HG02623 (cell line): Measurements from ENCODE around the gene NRL.

Source experiments
- ATAC-seq: cut with Tn5 transposase; IDR thresholded peaks from one replicate; pipeline ENCODE4 v1.9.1; 2021; ENCODE audit warnings: moderate library complexity; ENCODE audit not compliant: unreplicated experiment

NRL gene

GRCh38 chr14:24100982-24101494 lies 13.7 kb downstream of the NRL start:
- no peak for ATAC-seq

- no peak for ATAC-seq
Measured at GRCh38 chr14:24100197-24100981, 14.4 kb downstream of the NRL start.

GRCh38 chr14:24098927-24099813 lies 15.6 kb downstream of the NRL start:
- ATAC-seq, result no peak

- ATAC-seq, result no peak
Measured at GRCh38 chr14:24098229-24098926, 16.4 kb downstream of the NRL start.

GRCh38 chr14:24096545-24097181 lies 18.1 kb downstream of the NRL start:
- no peak for ATAC-seq

- peak; percentile 68 for ATAC-seq
Measured at GRCh38 chr14:24095271-24096068, 19.3 kb downstream of the NRL start.

DNA sequence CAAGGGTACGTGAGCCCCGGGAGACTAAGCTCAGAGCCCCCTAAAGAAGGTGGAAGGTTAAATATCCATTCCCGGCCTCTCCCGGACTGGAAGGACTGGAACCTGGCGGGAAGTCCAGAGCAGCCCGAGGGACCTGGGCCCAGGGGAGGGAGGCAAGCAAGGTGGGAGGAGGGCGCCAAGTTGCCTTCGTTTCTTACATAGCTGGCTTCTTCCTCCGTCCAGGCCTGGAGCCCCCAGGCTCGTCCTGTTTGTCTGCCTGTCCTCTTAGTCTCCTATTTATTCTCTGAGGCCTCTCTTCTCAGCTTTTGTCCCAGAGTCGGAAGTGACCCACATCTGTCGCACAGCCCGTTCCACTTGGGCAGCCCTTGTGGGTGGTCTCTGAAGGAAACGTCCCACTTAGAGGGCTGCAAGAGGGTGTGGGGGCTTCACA lies 19.9 kb downstream of the NRL start:
- no peak for ATAC-seq

GRCh38 chr14:24093901-24094840 lies 20.6 kb downstream of the NRL start, which contains the start of gene PCK2:
Gene PCK2, plus strand, starts transcription at chr14:24094311. Its CDS starts 95 bp downstream, at chr14:24094406.
- peak; percentile 41 for ATAC-seq

DNA sequence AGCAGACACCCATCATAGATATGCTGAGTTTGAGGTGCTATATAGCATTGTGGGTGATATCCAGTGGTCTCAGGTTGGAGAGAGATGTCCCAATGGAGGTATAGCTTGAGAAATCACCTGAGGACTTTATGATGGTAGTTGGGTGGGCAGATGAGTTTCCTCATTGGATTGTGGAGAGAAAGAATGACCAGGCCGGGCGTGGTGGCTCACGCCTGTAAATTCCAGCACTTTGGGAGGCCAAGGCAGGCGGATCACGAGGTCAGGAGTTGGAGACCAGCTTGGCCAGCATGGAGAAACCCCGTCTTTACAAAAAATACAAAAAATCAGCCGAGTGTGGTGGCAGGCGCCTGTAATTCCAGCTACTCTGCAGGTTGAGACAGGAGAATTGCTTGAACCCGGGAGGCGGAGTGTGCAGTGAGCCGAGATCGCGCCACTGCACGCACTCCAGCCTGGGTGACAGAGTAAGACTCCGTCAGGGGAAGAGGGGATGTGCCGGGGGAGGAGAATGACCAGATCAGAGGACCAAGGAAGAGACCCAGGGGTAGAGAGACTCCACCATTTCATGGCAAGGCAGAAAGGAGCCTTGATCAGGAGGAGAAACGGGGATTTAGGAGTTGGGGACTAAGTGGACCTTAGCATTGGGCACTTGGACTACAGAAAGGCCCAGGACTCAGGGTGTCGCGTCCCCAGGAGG lies 21.4 kb downstream of the NRL start:
- ATAC-seq, result no peak

DNA sequence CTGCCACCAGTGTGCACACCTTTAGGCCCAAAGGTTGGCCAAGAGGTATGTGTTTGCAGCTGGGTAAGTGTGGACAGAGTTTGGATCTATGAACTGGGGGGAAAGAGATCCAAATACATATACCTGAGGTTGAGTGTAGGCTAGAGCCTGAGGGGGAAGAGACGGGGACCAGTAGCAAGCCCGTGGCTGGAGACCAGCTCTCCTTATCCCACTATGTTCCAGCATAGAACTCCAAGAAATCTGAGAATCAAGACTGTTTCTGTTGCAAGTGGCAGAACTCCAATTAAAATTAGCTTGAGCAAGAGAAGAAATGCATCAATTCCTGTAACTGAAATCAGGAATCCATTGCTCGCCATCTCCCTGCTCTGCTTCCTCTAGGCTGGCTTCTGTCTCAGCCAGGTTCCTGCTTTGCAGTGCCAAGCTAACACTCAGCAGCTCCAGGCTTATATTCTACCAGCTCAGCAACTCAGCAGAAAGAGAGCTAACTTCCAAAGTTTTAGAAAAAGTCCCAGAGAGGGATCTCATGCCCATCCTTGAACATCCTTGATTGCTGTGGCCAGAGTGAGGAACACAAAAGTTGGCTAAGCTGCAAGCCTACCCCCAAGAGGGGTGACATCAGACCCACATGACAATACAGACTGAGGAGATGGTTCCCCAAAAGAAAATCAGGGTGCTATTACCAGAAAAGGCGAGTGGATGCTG lies 22.1 kb downstream of the NRL start:
- ATAC-seq, result no peak

GRCh38 chr14:24092110-24092504 lies 22.6 kb downstream of the NRL start:
- no peak for ATAC-seq

GRCh38 chr14:24089890-24090289 lies 24.9 kb downstream of the NRL start:
- no peak for ATAC-seq

DNA sequence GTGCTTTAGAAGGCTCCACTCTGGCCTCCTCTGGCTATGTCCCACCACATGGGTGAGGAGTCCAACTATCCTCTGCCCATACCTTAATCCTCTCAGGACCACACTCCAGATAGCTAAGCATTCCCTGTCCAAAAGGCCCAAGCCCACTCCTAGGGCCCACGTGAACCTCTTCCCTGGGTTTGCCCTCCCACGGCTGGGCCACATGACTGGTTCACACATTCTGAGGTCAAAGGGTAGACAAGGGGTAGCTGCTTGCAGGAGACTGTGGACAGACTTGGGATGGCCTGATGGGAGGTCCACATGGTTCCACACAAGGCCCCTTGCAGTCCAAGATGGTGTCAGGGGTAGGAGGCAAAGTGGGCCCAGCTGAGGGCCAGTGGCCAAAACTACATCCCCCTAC lies 26.7 kb downstream of the NRL start:
- ATAC-seq, result no peak

- no peak for ATAC-seq
Measured at GRCh38 chr14:24087004-24087403, 27.7 kb downstream of the NRL start.

DNA sequence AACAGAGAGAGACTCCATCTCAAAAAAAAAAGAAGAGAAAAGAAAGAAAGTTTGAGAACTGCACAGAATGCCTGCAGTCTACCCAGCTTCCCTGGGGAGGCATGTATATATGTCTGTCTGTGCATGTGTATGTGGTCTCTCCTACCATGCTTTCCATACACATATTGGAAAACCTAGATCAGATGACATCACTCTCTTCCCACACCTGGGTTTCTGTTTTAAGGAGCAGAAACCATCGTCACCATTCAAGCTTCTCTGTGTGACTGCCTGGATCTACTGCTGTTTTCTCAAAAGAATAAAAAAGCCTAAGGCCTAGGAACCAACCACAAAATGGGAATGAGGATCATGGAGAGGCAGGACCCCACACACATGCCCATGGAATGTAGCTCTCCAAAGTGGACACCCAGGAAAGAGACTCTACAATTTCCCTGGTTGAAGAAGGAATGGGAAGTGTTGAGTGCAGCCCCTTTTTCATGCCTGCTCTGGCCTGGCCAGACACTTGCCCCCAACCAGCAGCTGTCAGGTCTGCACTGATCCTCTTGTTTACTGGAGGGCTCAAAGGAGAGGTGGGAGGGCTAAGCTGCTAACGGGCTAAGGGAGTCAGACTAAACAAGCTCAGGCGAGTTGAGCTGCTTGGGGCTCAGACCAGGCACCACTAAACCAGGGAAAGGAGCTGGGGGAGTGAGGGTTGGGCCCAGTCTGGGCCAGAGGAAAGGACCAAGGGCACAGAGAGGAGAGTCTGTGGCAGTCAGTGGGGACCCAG lies 28.4 kb downstream of the NRL start:
- ATAC-seq, result no peak

DNA sequence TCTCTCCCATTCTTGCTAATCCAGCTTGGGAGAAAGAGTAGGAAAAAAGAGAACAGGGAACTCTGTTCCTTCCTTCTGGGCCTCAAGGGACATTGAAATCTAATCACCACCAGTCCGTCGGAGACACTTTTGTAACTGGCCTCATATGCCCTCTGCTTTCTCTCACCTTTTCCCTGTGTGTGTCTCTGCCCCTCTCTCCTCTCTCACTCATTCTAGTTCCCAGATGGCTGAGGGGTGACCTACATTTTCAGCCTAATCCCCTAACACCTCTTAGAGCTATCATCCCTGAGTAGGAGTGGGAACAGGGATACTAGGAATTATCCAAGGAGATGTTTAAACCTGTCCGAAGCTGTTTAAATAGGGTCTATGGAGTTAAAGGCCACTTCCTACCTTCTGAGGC lies 29.5 kb downstream of the NRL start:
- ATAC-seq, result no peak

DNA sequence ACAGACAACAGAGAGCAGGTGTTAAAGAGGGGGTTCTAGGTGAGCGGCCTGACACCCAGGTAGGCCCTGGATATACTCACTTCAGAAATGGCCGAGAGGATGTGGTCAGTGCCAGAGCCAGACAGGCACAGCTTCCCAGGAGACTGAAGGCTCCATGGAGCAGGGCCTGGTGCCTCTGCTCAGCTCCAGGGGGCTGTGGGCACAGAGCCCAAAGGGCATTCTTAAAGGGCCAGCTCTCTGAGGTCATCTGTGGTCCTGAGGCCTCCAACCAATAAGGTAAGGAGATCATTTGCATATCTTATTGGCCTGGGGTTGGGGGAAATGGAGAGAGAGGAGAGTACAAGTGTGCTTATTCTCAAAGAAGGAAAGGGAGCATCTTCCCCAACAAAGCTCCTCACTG lies 30.3 kb downstream of the NRL start:
- ATAC-seq, result no peak
